SH-SY5Y (cell line): ENCODE measurements around the gene SLC4A4.

Experiments
- GATA2 ChIP-seq: IDR thresholded peaks from 2 replicates; pipeline ENCODE4 v1.6.1; 2011; ENCODE audit warnings: mild to moderate bottlenecking, low read depth, low read length
- GATA3 ChIP-seq: IDR thresholded peaks from 2 replicates; pipeline ENCODE4 v1.6.1; 2011; ENCODE audit warnings: low read depth, mild to moderate bottlenecking, low read length, moderate library complexity

DNA sequence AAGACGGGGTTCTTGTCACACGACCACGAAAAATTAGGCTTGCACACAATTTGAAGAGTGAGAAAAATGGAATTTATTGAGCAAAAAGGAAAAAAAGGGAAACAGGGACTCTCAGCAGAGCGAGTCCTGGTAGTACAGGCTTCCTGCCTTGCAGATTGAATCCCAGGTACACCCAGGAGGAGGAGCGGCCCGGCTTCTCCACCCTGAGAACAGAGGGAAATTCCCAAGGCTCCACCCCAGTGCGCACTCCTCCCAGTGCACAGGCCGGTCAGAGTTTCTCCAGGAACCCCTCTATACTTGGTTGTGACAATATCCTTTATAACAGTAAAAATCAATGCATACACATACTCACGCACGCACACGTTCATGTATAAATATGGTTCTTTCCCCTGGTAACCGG, 22.0 kb downstream of the SLC4A4 start:
- TF ChIP-seq GATA3 (no peak), GATA2 (no peak)
